Kidney glomerular epithelial cell (primary cell): ENCODE data around the gene IL3RA.

Source experiments
- DNase-seq: peaks from one replicate; lab custom pipeline; 2025; lab: John Stamatoyannopoulos, UW

Gene IL3RA

DNA sequence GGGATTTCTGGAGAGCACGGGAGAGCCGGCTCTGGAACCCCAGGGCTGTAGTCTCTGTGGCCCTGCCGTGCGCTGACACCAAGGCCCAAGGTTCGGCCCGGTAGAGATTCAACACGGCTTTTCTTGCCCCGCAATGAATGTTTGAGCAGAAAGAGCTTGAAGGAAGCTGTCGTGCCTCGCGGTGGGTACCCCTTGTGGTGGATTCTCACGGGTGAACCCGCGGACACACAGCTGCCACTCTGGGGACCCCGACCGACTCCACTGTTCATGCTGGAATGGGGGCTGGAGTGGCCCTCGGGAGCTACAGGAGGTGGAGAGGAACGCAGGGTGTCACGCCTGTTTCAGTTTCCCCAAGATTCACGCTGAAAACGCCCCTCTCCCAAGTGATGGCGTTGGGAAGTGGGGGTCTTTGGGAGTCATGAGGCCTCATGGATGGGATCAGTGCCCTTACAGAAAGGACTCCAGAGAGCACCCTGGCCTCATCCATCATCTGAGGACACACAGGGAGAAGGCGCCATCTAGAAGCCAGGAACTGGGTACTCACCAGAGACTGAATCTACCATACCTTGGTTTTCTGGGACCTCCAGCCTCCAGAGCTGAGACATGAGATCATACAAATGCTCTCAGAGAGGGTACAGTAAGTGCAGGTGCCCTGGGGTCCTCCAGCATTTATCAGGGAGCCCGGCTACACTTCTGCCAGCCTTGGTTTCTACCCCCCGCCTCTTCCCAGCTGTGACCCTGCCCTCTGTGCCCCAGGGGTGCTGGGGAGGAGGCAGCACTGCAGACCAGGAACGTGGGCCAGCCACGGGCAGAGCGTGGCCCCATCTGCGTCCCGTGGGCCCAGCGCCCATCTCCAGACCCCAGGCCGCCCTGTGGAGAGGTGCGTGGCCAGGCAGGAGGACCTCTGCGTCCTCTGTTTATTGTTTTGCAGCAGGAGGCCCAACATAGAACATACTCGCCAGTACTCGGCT lies 49.0 kb downstream of the IL3RA start:
- DNase-seq: no peak

DNA sequence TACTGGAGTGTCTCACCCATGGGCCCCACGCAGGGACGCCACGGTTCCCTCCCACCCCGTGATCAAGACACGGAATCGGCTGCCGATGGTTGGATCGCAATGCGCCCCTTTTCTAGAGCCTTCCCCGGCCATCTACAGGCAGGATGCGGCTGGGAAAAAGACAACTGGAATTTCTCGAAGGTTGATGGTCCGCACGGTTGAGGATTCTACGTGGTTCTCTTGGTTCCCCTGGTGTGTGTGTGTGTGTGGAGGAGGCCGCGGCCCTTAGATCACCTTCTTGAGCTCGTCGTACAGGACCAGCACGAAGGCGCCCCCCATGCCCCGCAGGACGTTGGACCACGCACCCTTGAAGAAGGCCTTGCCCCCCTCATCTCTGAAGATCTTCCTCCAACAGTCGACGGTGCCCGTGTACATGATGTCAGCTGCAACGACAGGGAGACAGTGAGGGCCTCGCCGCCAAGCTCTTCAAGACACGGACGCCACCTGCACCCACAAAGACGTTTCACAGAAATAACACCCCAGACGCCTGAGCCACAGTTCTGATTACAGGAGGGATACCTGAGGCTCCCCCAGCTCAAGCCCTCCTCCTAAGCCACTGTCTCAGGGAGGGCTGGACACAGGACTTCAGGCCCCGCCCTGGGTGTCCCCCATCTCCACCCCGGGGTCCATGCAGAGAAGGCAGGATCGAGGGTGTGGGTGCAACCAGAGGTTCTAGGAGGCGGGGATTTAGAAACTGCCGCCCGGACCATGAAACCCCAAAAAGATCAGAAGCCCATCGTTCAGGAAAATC lies 49.9 kb downstream of the IL3RA start:
- no peak for DNase-seq

DNA sequence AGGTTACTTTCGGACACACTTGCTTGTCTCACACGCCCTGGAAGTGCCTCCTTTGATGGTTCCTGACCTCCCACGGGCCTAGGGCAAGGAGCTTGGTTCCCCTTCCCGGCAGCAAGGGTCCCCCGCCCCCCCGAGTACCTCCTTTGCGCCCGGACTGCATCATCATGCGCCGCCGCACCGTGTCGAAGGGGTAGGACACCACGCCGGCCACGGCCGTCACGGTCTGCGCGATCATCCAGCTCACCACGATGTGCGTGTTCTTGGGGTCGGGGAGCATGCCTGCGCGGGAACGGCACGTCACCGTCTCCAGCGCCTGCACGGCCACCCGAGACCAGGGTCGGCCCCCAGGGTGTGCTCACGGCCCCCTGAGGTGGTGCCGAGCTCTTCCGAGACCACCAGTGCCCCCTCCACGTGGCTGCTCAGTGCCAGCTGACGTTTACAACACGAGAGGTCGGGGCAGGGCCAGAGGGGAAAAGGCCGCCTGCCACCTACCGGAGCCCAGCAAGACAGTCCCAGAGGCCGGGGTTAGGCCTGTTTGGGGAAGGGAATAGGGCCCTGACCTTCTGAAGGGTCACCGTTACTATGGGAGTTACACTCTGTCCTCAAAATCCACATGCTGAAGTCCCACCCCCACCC lies 50.7 kb downstream of the IL3RA start:
- no peak for DNase-seq

DNA sequence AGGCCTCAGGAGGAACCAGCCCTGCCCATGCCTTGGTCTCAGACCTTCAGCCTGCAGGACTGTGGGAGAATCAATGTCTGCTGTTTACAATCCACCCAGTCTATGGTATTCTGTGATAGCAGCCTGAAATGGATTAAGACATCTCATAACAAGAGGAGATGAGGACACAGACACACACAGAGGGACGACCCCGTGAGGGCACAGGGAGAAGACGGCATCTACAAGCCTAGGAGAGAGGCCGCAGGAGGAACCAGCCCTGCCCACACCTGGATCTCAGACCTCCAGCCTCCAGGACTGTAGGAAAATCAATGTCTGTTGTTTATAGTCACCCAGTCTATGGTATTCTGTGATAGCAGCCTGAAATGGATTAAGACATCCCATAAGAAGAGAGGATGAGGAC lies 52.1 kb downstream of the IL3RA start:
- DNase-seq: no peak

DNA sequence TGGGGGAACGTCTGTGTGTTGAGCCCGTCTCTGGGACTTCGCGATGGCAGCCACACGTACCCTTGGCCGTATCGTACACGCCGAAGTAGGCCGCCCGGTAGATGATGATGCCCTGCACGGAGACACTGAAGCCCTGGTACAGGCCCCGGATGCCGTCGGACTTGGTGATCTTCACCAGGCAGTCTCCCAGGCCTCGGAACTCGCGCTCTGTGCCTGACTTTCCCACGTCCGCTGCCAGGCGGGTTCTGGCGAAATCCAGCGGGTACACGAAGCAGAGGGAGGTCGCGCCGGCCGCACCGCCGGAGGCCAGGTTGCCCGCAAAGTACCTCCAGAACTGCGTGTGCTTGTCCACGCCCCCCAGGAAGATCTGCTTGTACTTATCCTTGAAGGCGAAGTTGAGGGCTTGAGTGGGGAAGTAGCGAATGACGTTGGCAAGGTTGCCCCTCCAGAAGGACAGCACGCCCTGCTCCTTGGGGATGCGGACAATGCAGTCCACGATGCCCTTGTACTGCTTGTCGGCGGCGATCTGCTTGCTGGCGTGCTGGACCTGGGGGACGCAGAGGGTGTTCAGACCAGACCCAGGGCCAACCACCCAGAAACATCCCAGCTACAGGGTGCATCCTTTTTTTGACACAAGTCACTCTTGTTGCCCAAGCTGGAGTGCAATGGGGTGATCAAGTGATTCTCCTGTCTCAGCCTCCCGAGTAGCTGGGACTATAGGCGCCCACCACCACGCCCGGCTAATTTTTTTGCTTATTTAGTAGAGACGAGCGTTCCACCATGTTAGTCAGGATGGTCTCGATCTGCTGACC lies 52.8 kb downstream of the IL3RA start:
- DNase-seq: no peak

DNA sequence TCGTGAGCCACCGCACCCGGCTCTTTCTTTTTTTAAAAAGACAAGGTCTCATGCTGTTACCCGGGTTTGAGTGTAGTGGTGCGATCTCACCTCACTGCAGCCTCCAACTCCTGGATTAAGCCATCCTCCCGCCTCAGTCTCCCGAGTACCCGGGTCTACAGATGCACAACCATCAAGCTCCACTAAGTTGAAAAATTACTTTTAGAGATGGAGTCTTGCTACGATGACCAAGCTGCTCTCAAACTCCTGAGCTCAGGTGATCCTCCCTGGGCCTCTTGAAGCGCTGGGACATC lies 53.4 kb downstream of the IL3RA start:
- no peak for DNase-seq

DNA sequence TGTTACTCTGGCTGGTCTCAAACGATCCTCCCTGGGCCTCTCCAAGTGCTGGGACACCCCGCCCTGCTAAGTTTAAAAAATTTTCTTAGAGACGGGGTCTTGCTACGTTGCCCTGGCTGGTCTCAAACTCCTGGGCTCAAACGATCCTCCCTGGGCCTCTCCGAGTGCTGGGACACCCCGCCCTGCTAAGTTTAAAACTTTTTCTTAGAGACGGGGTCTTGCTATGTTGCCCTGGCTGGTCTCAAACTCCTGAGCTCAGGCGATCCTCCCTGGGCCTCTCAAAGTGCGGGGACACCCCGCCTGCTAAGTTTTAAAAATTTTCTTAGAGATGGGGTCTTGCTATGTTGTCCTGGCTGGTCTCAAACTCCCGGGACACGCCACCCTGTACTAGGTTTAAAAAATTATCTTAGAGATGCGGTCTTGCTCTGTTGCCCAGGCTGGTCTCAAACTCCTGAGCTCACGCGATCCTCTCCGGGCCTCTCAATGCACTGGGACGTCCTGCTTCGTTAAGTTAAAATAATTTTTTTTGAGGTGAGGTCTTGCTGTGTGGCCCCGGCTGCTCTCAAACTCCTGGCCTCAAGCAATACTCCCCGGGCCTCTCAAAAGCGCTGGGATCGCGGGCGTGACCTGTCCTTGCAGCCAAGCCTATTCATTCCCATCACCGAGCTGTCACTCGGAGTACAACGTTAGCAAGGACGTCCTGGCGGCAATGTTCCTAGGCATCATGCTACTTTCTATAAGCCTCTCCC lies 54.2 kb downstream of the IL3RA start:
- no peak for DNase-seq

DNA sequence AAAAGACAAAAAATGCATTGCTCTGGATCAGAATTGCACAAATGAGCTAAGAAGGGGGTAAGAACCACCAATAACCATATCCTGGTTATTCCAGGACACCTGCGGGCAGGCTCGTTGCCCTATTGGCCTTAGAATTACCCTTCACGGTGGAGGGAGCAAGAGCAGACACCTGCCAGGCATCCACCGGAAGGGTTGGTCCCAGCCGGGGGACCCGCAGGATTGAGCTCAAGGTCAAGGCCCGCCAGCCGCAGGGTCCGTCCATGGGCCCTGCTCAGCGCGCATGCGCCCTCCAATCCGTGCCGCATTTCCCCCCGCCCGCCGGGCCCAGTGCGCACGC lies 54.8 kb downstream of the IL3RA start:
- DNase-seq: no peak

DNA sequence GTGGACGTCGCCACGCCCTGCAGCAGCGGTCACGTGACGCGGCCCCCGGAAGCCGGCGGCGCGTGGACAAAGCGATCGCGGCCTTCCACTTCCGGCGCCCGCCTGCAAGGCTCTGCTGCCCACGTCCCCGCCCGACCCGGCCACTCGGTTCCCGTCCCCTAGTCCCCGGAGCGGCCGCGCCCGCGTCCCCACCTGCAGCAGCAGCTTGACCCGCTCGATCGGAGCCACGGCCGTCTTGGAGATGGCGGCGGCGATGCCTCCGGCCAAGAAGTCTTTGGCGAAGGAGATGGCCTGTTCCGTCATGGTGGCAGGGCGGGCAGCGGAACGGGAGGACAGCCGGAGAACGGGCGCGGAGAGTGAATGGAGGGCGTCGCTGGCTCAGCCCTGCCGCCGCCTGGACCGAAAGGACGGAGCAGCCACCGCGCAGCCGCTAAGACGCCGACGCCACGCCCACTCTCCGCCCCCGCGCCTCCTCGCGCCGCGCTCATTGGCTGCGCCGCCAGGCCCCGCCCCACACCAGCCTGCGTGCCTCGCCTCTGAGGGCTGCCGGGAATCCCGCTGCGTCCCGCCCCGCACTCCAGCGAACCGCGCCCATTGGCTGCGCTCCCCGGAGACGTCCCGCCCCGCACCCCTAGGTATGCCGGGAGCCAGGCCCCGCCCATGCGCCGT lies 55.3 kb downstream of the IL3RA start, which contains the start of gene SLC25A6:
Gene SLC25A6, minus strand, starts transcription at position 407 of the 669 bp plus-strand sequence. Its CDS starts 104 bp downstream, at position 303.
- no peak for DNase-seq

DNA sequence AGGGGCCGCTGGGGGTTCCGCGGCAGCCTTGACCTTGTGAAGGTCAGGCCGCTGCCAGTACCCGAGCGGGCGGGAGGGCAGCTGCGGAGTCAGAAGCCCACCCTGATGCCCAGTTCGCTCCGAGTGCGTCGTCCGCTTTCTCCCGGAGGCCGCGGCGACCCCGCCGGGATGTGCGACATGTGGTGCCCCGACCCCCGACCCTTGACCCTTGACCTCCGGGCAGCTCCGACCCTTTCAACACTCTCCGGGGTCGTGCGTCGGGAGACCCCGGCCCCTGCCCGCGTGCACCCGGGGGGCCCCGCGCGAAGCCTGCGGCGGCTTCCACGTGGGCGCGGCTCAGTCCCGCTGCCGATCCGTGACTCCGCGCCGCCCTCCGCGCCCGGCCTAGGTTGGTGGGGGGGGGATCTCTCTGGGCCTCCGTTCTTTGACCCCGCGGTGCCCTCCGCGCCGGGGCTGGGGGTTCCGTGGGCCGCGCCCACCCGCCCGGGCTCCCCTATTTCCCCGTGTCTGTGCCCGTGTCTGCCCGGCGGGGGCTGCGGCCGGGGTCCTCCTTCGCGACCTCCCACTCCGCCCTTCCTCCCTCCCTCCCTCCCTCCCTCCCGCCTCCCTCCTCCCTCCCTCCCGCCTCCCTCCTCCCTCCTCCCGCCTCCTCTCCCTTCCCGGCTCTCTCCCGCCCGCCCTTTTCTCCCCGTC lies 55.9 kb downstream of the IL3RA start:
- DNase-seq: no peak

DNA sequence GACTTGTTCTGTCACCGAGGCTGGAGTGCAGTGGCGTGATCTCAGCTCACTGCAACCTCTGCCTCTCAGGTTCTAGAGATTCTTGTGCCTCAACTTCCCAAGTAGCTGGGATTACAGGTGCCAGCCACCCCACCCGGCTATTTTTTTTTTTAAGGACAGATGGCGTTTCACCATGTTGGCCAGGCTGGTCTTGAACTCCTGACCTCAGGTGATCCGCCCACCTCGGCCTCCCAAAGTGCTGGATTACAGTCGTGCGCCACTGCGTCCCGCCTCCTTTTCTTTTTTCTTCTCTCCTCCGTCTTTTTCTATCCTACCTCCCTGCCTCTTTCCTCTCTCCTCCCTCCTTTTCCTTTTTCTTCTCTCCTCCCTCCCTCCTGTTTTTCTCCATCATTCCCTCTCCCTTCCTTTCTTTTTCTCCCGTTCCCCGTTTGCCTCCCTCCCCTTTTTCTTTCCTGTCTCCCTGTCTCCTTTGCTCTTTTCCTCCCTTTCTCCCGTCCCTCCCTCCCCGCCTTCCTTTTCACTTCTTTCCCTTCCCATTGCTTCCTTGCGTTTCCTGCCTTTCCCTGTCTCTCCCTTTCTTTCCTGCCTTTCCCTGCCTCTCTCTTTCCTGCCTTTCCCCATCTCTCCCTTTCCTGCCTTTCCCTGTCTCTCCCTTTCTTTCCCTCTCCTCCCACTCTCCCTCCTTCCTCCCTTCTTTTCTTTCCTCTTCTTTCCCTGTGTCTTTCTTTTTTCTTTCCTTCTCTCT lies 57.5 kb downstream of the IL3RA start:
- no peak for DNase-seq

DNA sequence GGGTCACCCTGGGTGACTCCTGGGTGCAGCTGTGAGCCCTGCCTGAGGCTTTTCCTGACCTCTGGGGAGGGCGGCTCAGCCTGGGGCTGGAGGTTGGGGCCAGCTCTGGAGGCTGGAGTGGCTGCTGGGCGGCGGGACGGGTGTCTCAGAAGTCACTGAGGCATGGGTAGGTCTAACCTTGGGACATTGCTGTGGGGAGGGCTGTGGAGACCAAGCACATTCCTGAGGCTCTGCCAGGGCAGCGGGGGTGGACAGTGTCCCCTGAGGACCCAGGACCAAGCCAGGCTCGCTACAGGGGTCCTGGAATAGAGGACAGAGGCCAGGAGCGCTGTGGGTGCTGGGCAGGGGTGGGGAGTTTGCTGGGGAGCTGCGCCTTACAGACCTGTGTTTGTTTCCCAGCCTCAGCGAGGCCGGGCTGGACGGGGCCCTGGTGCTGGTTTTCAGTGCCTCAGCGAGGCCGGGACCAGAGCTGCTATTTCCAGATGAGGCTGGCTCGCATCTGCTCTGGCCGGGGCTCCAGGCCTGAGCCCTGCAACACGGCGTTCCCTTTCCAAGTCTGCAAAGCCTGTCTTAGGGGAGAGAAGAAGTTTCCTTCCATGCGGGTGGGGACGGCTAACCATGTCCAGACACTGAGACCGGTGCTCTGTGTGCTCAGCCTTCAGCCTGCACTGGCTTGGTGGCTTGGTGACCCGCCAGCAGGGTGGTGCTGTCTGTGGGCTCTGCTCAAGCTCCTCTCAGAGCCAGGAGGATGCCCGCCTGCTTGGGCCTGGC lies 58.3 kb downstream of the IL3RA start:
- DNase-seq: no peak

DNA sequence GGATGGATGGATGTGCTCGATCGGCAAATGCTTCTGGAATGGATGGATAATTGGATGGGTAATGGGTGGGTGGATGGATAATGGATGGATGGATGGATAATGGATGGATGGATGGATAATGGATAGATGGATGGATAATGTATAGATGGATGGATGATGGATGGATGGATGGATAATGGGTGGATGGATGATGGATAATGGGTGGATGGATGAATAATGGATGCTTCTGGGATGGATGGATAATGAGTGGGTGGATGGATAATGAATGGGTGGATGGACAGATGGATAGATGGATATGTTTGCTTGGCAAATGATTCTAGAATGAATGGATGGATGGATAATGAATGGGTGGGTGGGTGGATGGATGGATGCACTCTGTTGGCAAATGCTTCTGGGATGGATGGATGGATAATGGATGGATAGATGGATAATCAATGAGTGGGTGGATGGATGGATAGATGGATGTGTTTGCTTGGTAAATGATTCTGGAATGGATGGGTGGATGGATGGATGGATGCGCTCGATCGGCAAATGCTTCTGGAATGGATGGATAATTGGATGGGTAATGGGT lies 59.1 kb downstream of the IL3RA start:
- no peak for DNase-seq

DNA sequence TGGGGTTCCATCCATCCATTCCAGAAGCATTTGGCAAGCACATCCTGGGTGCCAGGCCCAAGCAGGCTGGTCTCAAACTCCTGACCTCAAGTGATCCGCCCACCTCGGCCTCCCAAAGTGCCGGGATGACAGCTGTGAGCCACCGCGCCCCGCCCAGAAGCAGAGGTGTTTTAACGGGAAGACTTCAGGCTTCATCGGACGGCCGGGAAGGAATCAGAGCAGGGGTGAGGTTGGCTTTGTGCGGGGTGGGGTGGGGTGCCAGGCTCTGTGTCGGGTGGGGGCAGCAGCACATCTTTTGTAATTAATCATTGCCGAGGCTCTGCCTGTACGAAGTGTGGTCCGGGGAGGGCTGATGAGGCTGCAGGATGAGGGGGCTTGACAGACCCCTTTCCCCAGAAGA lies 60.4 kb downstream of the IL3RA start:
- no peak for DNase-seq

DNA sequence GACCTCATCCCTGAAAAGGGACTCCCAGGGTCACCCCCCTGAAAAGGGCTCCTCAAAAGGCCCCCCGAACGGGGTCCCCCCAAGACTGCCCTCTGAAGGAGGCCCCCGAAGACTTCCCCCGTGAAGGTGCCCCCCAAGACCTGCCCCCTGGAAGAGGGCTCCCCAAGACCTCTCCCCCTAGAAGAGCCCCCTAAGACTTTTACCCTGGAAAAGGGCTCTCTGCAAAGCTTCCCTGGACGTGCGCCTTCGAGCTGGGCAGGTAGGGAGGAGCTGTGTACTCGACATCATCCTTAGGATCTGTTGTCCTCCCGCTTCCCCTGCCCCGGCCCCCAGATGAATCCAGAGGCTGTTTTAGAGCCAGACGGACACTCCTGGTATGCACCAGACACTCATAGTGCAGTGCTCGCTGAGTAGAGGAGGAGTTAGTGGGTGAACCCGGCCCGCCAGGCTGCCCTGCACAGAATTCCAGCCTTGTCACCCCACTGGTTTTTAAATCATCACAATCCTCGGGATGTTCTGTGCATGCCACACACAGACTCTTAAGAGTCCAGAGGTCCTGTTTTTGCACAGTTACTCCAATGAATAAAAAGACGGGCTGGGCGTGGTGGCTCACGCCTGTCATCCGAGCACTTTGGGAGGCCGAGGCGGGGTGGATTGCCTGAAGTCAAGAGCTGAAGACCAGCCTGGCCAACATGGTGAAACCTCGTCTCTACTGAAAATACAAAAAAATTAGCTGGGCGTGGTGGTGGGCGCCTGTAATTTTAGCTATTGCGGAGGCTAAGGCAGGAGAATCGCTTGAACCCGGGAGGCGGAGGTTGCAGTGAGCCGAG lies 61.1 kb downstream of the IL3RA start:
- DNase-seq: no peak

DNA sequence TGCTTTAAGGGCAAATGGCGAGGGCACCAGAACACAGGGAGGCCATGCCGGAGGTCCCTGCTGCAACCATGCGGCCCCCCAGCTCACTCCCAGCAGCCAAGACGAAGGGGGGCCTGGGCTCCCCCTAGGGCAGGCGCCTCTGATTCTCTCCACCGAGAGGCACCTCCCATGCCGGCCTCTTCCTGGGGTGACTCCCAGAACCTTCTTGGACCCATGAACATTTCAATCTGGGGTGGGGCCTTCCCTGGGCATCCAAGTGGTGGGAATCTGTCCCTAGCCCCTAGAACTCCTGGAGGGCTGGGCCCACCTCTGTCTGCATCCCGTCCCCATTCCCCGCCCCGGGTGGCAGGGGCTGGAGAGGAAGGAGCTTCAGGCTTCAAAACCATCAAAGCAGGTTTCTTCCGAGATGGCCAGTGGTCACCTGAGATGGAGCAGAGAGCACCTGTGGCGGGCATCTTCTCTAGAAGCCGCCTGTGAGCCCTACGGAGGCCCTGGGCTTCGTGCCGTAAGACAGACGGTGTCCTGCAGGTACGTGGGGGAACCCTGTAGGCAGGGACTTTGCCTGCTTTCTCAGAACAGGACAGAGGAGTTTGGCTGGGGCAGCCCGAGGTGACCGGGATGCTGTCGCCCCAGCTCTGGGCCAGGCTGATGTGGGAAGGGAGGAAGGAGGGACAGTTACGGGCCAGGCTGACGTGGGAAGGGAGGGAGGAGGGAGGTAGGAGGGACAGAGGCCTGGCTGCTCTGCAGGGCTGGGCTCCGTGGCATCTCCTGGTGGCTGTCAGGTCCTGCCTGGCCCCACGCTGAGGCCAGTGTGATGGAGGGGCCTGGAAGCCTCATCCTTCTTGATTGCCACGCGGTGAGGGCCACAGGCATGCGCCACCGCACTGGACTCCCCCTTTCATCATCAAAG lies 62.1 kb downstream of the IL3RA start:
- no peak for DNase-seq
